HepG2 (cell line): ENCODE data around the gene EYA2. TPM values are rescaled to one million over a fixed set of nuclear protein-coding genes. Genes with fewer than 3 reads are reported as not detected.

Experiments
- ATAC-seq: fragments of 200-7000 bp; cut with Tn5 transposase; 3 replicates; pipeline ENCODE4 v1.9.1; 2020; ENCODE audit warnings: mild to moderate bottlenecking, moderate library complexity
- BruUV-seq: library from RNA; stranded (reverse); fragments of 400-500 nt; replicated peaks from 2 replicates; lab custom pipeline; 2021; lab: Mats Ljungman, UMichigan
- CTCF ChIA-PET: fragments of 300-600 bp; formaldehyde crosslinking; extraction: SDS; loops from one replicate; lab custom pipeline; 2021; ENCODE audit warnings: low total read pairs, inconsistent platforms, low intra/inter-chr PET ratio; lab: Yijun Ruan, JAX
- POLR2A ChIA-PET: fragments of 350-600 bp; sonication (Branson Sonifier 250); formaldehyde crosslinking; loops from one replicate; lab custom pipeline; 2020; ENCODE audit warnings: antibody characterized with exemption, inconsistent platforms; lab: Yijun Ruan, JAX
- DNase-seq: peaks from one replicate; pipeline ENCODE4 v3.0.0-alpha.2; 2015; ENCODE audit warnings: low spot score
- FAIRE-seq: peaks from 3 replicates; lab custom pipeline; 2011; peaks lifted over from hg19 to GRCh38; lab: Jason Lieb, UNC
- H2AFZ ChIP-seq: one replicate; pipeline ENCODE4 v1.6.1; 2011; ENCODE audit warnings: low read length, inconsistent platforms
- H3K27ac ChIP-seq: fragments of 300-600 bp; 3 replicates; pipeline ENCODE4 v1.8.0; 2011; ENCODE audit warnings: mixed run types, mild to moderate bottlenecking, mixed read lengths, low read length, inconsistent platforms; ENCODE audit not compliant: insufficient read depth; ENCODE audit errors: extremely low read length
- H3K27me3 ChIP-seq, 2 experiments: fragments of 200-600 bp in 1 of 2; 2 replicates in 1 of 2; 3 replicates in 1 of 2; pipeline versions ENCODE4 v1.6.0 to v1.8.0; 2011; ENCODE audit warnings: low read length in 2 of 2, mild to moderate bottlenecking in 2 of 2, moderate library complexity in 2 of 2, inconsistent platforms in 1 of 2; ENCODE audit not compliant: insufficient read depth in 2 of 2, control insufficient read depth in 1 of 2
- H3K36me3 ChIP-seq, 2 experiments: fragments of 200-600 bp in 1 of 2; replicated peaks in 1 of 2; 2 replicates in 1 of 2; 3 replicates in 1 of 2; pipeline versions ENCODE4 v1.5.1 to v1.8.0; 2011; ENCODE audit warnings: low read length in 2 of 2, inconsistent platforms in 1 of 2; ENCODE audit not compliant: insufficient read depth in 2 of 2, control insufficient read depth in 1 of 2
- H3K4me1 ChIP-seq: 2 replicates; pipeline ENCODE4 v1.5.1; 2012; ENCODE audit warnings: low read length, inconsistent platforms; ENCODE audit not compliant: insufficient read depth
- H3K4me2 ChIP-seq: 2 replicates; pipeline ENCODE4 v1.6.0; 2011; ENCODE audit warnings: low read depth, low read length, inconsistent platforms
- H3K4me3 ChIP-seq, 3 experiments: fragments of 200-600 bp in 1 of 3; sonication (generic), shearing (Covaris generic) in 1 of 3; replicated peaks in 1 of 3; 2 replicates each; pipeline ENCODE4 v1.5.1; 2011 to 2016; ENCODE audit warnings: low read length in 3 of 3, inconsistent platforms in 2 of 3, low read depth in 2 of 3, mild to moderate bottlenecking in 2 of 3, control low read depth in 1 of 3, mixed read lengths in 1 of 3; ENCODE audit not compliant: insufficient read depth in 1 of 3
- H3K79me2 ChIP-seq: one replicate; pipeline ENCODE4 v1.6.1; 2011; ENCODE audit warnings: low read length, inconsistent platforms; ENCODE audit not compliant: insufficient read depth
- H3K9ac ChIP-seq: 2 replicates; pipeline ENCODE4 v1.6.0; 2011; ENCODE audit warnings: mild to moderate bottlenecking, low read depth, low read length, inconsistent platforms; ENCODE audit not compliant: insufficient read depth
- H3K9me3 ChIP-seq: 2 replicates; pipeline ENCODE4 v1.5.1; 2012; ENCODE audit warnings: mild to moderate bottlenecking, low read length
- H4K20me1 ChIP-seq: 2 replicates; pipeline ENCODE4 v1.6.0; 2011; ENCODE audit warnings: inconsistent platforms, mild to moderate bottlenecking, low read length, moderate library complexity; ENCODE audit not compliant: insufficient read depth
- BCLAF1 ChIP-seq: fragments of 450-650 bp; IDR thresholded peaks from 2 replicates; pipeline ENCODE4 v1.6.1; 2017; ENCODE audit warnings: mild to moderate bottlenecking
- CREB1 ChIP-seq, 2 experiments: fragments of 450-650 bp in 1 of 2; IDR thresholded peaks; 2 replicates each; pipeline ENCODE4 v1.6.1; 2016 to 2017; ENCODE audit warnings: control low read depth in 1 of 2, mild to moderate bottlenecking in 1 of 2, missing compliant biosample characterization in 1 of 2, missing genetic modification characterization in 1 of 2
- HIVEP1 ChIP-seq: sonication (generic); formaldehyde crosslinking; IDR thresholded peaks from 2 replicates; pipeline ENCODE4 v1.4.0; 2020; ENCODE audit warnings: mild to moderate bottlenecking, missing genetic modification reagents
- HNRNPK ChIP-seq: fragments of 200-400 bp; formaldehyde crosslinking; IDR thresholded peaks from 2 replicates; pipeline ENCODE4 v1.6.1; 2018; ENCODE audit warnings: low read length, low read depth, moderate library complexity, mild to moderate bottlenecking; ENCODE audit not compliant: poor library complexity, severe bottlenecking
- HNRNPUL1 ChIP-seq: fragments of 200-400 bp; formaldehyde crosslinking; IDR thresholded peaks from 2 replicates; pipeline ENCODE4 v1.6.1; 2017; ENCODE audit warnings: low read depth, mild to moderate bottlenecking, low read length, moderate library complexity
- JUN ChIP-seq: sonication (generic); formaldehyde crosslinking; IDR thresholded peaks from 2 replicates; pipeline ENCODE4 v1.4.0; 2020; ENCODE audit warnings: mild to moderate bottlenecking, missing genetic modification reagents
- JUND ChIP-seq: sonication (generic); formaldehyde crosslinking; IDR thresholded peaks from 2 replicates; pipeline ENCODE4 v1.8.0; 2022; ENCODE audit warnings: mild to moderate bottlenecking, missing genetic modification reagents
- MAF1 ChIP-seq: sonication (generic); formaldehyde crosslinking; IDR thresholded peaks from 2 replicates; pipeline ENCODE4 v1.5.0; 2020; ENCODE audit warnings: missing genetic modification reagents, borderline replicate concordance
- MAZ ChIP-seq, 2 experiments: sonication (generic) in 1 of 2; formaldehyde crosslinking in 1 of 2; IDR thresholded peaks; 2 replicates each; pipeline versions ENCODE4 v1.5.0 to v1.6.1; 2012 to 2020; ENCODE audit warnings: low read depth in 2 of 2, mild to moderate bottlenecking in 2 of 2, borderline replicate concordance in 1 of 2, improper control_type of control experiment in 1 of 2, low read length in 1 of 2, missing genetic modification reagents in 1 of 2, moderate library complexity in 1 of 2
- MYC ChIP-seq: sonication (generic); formaldehyde crosslinking; IDR thresholded peaks from 2 replicates; pipeline ENCODE4 v1.9.0; 2021; ENCODE audit warnings: missing genetic modification reagents, borderline replicate concordance
- PLRG1 ChIP-seq: fragments of 450-650 bp; conservative IDR thresholded peaks from 2 replicates; pipeline ENCODE4 v1.6.1; 2016
- REXO4 ChIP-seq: sonication (generic); formaldehyde crosslinking; IDR thresholded peaks from 2 replicates; pipeline ENCODE4 v1.8.0; 2022; ENCODE audit warnings: missing genetic modification reagents, mild to moderate bottlenecking, borderline replicate concordance
- ZFYVE20 ChIP-seq: sonication (generic); formaldehyde crosslinking; IDR thresholded peaks from 2 replicates; pipeline ENCODE4 v1.8.0; 2023; ENCODE audit warnings: low read depth, mild to moderate bottlenecking, moderate library complexity, missing genetic modification reagents, borderline replicate concordance
- ZNF253 ChIP-seq: sonication (generic); formaldehyde crosslinking; IDR thresholded peaks from 2 replicates; pipeline ENCODE4 v1.8.0; 2022; ENCODE audit warnings: mild to moderate bottlenecking, missing genetic modification reagents, borderline replicate concordance
- ZNF558 ChIP-seq: sonication (generic); formaldehyde crosslinking; IDR thresholded peaks from 2 replicates; pipeline ENCODE4 v1.9.0; 2022; ENCODE audit warnings: mild to moderate bottlenecking, missing genetic modification reagents, borderline replicate concordance
- ZNF580 ChIP-seq: IDR thresholded peaks from 2 replicates; pipeline ENCODE4 v1.6.1; 2016; ENCODE audit warnings: low read depth, borderline replicate concordance
- ZNF605 ChIP-seq: sonication (generic); formaldehyde crosslinking; IDR thresholded peaks from 2 replicates; pipeline ENCODE4 v1.8.0; 2022; ENCODE audit warnings: mild to moderate bottlenecking, missing genetic modification reagents
- ZSCAN9 ChIP-seq: IDR thresholded peaks from 2 replicates; pipeline ENCODE4 v1.6.1; 2016; ENCODE audit warnings: borderline replicate concordance
- WGBS: methylation state at CpG from one replicate; pipeline ENCODE4 v1.1.6; 2017; ENCODE audit warnings: low lambda C conversion rate; 5-methylcytosine and 5-hydroxymethylcytosine counted together
- in situ Hi-C: cut with HindIII; loops from 2 replicates; pipeline ENCODE4 v1.10.0; 2017; ENCODE audit warnings: low pct_unique_long_range_greater_than_20kb; ENCODE audit not compliant: extremely low pct_ligation_motif_present
- intact Hi-C: fragments of 100-400 bp; cut with micrococcal nuclease; formaldehyde crosslinking; loops from one replicate; pipeline ENCODE4 v1.10.0; 2022; ENCODE audit not compliant: unreplicated experiment
- polyA plus RNA-seq, 8 experiments: library from polyadenylated mRNA; depleted of rRNA in 3 of 8; stranded (reverse) in 7 of 8; unstranded in 1 of 8; fragments of >200 nt; fragmentation: Illumina TruSeq in 4 of 8; extraction: Trizol in 4 of 8; gene quantifications; 2 replicates each; pipeline versions ENCODE4 v1.2.1 to v1.2.3, GENCODE V29; 2011 to 2016; ENCODE audit warnings: low read depth in 4 of 8, missing spikeins in 1 of 8, mixed read lengths in 1 of 8; ENCODE audit not compliant: insufficient read depth in 1 of 8
- total RNA-seq, 5 experiments: library from RNA; depleted of rRNA; stranded (reverse); fragments of >200 nt; fragmentation: Illumina TruSeq; extraction: Trizol; gene quantifications; 2 replicates each; pipeline ENCODE4 v1.2.3, GENCODE V29; 2016; ENCODE audit warnings: low read depth in 1 of 5
- TF ChIP-seq, protein P1 (sequence below): sonication (generic); formaldehyde crosslinking; IDR thresholded peaks from 2 replicates; pipeline ENCODE4 v1.4.0; 2020; ENCODE audit warnings: missing genetic modification reagents, mild to moderate bottlenecking, borderline replicate concordance

The EYA2 gene
- total and polyA plus RNA-seq, 2 of the 13 experiments (the other 11 are each of a cell fraction or from before 2014, with no cell fraction given) = not detected

DNA sequence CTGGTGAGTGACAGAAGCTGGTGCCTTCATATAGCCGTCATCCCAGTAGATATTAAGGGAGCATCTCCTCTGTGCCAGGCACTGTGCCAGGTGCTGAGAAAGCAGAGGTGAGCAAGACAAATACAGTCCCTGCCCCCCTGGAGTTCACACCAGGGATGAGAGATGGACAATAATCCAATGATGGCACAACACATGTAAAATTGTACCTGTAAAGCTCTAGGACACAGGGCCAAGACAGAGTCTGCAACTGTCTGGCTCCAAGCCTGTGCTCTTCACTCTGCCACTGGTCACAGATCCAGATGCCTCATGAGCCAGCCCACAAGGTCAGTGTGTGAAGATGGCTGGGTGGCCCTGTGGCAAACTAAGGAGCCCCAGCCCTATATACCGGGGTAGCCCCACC, 133.8 kb downstream of the EYA2 start (continued):
- TF ChIP-seq, protein P1, sequence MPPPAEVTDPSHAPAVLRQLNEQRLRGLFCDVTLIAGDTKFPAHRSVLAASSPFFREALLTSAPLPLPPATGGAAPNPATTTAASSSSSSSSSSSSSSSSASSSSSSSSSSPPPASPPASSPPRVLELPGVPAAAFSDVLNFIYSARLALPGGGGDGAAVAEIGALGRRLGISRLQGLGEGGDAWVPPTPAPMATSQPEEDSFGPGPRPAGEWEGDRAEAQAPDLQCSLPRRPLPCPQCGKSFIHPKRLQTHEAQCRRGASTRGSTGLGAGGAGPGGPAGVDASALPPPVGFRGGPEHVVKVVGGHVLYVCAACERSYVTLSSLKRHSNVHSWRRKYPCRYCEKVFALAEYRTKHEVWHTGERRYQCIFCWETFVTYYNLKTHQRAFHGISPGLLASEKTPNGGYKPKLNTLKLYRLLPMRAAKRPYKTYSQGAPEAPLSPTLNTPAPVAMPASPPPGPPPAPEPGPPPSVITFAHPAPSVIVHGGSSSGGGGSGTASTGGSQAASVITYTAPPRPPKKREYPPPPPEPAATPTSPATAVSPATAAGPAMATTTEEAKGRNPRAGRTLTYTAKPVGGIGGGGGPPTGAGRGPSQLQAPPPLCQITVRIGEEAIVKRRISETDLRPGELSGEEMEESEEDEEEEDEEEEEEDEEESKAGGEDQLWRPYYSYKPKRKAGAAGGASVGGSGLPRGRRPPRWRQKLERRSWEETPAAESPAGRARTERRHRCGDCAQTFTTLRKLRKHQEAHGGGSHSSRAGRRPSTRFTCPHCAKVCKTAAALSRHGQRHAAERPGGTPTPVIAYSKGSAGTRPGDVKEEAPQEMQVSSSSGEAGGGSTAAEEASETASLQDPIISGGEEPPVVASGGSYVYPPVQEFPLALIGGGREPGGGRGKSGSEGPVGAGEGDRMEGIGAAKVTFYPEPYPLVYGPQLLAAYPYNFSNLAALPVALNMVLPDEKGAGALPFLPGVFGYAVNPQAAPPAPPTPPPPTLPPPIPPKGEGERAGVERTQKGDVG = no peak
- TF ChIP-seq JUN (no peak), MAZ (IDR thresholded peaks at IDR 0.05; ENCODE audit: borderline replicate concordance, low read depth, low read length) (no peak), MAZ (CRISPR knock-in tag; IDR thresholded peaks at IDR 0.05; ENCODE audit: low read depth) (no peak), MAF1 (no peak), MYC (CRISPR knock-in tag) (no peak), HNRNPK (no peak), ZSCAN9 (CRISPR knock-in tag) (no peak), ZNF253 (CRISPR knock-in tag) (no peak), ZNF558 (CRISPR knock-in tag) (no peak)

- intact Hi-C loops = no loop called here
- Histone ChIP-seq H3K27me3 (peaks cover 0 to 5% of the 10 kb centered on the region in 2 experiments; a peak in 2 of 5 replicates), H3K36me3 (no peaks in the 10 kb centered on the region), H3K27ac (no peak overlapping the region), H3K4me1 (peaks cover 12% of the 10 kb centered on the region), H4K20me1 (no peaks in the 10 kb centered on the region), H3K9ac (no peak overlapping the region), H2AFZ (no peak overlapping the region), H3K9me3 (peaks cover 14% of the 10 kb centered on the region), H3K79me2 (no peaks in the 10 kb centered on the region), H3K4me3 (no peak overlapping the region), H3K4me2 (no peak overlapping the region)
- ChIA-PET POLR2A (no interaction called here), CTCF (no interaction called here)
- in situ Hi-C loops = no loop called here
- no TSS peak for BruUV-seq
- DNase-seq = no peak
- FAIRE-seq = no peak
- WGBS = 18% methylated on average over 3 of the region's 3 CpGs
- no peak for ATAC-seq
- no peak for TF ChIP-seq BCLAF1
- TF ChIP-seq CREB1 (IDR thresholded peaks at IDR 0.05) = no peak
- TF ChIP-seq CREB1 (CRISPR knock-in tag; IDR thresholded peaks at IDR 0.05) = no peak
- TF ChIP-seq JUND (CRISPR knock-in tag) = no peak
- no peak for TF ChIP-seq REXO4 (CRISPR knock-in tag)
- TF ChIP-seq JUN = no peak
- no peak for TF ChIP-seq ZNF605
- no peak for TF ChIP-seq HNRNPUL1
- no peak for TF ChIP-seq PLRG1
- TF ChIP-seq HIVEP1 (CRISPR knock-in tag) = no peak
- TF ChIP-seq ZNF580 = no peak
- no peak for TF ChIP-seq ZFYVE20 (CRISPR knock-in tag)
Measured at GRCh38 chr20:47029845-47030244, 135.2 kb downstream of the EYA2 start.
